GM19452 (cell line): Measurements from ENCODE around the gene ACTR3.

ENCODE experiments used
- ATAC-seq: cut with Tn5 transposase; IDR thresholded peaks from one replicate; pipeline ENCODE4 v1.9.1; 2021; ENCODE audit not compliant: unreplicated experiment

The ACTR3 gene

GRCh38 chr2:113986762-113987290 is 96.9 kb downstream of the ACTR3 start:
- ATAC-seq = no peak

GRCh38 chr2:113992090-113992489 is 102.2 kb downstream of the ACTR3 start:
- no peak for ATAC-seq

- no peak for ATAC-seq
Observed at GRCh38 chr2:113996671-113997594, 107.0 kb downstream of the ACTR3 start.

GRCh38 chr2:114001152-114001551 is 111.3 kb downstream of the ACTR3 start:
- ATAC-seq = no peak

GRCh38 chr2:114001937-114002336 is 112.0 kb downstream of the ACTR3 start:
- no peak for ATAC-seq

GRCh38 chr2:114005110-114005783 is 115.4 kb downstream of the ACTR3 start:
- ATAC-seq = no peak

- no peak for ATAC-seq
Observed at GRCh38 chr2:114006460-114006859, 116.6 kb downstream of the ACTR3 start.

GRCh38 chr2:114007436-114007835 is 117.5 kb downstream of the ACTR3 start:
- no peak for ATAC-seq

GRCh38 chr2:114008720-114009119 is 118.8 kb downstream of the ACTR3 start:
- no peak for ATAC-seq

- no peak for ATAC-seq
Observed at GRCh38 chr2:114009205-114009944, 119.5 kb downstream of the ACTR3 start.

GRCh38 chr2:114010001-114010400 is 120.1 kb downstream of the ACTR3 start:
- ATAC-seq = no peak

- ATAC-seq = no peak
Observed at GRCh38 chr2:114011713-114012112, 121.8 kb downstream of the ACTR3 start.
